SK-N-SH treated with all-trans-retinoic acid at 6 μM for 48 hours (cell line): Measurements from ENCODE around the gene APOC4.

Experiments
- ATAC-seq: fragments of 200-7000 bp; cut with Tn5 transposase; 3 replicates; pipeline ENCODE4 v1.9.1; 2020; ENCODE audit warnings: mild to moderate bottlenecking, moderate library complexity
- ARNTL ChIP-seq: fragments of 450-650 bp; formaldehyde crosslinking; IDR thresholded peaks from 2 replicates; pipeline ENCODE4 v1.5.0; 2020; ENCODE audit warnings: low read depth, mild to moderate bottlenecking, moderate library complexity, borderline replicate concordance
- BACH2 ChIP-seq: fragments of 250-450 bp; sonication (Bioruptor Pico); IDR thresholded peaks from 2 replicates; pipeline ENCODE4 v1.9.0; 2021; ENCODE audit warnings: mild to moderate bottlenecking, borderline replicate concordance
- CSDC2 ChIP-seq: fragments of 250-450 bp; sonication (Bioruptor Pico); IDR thresholded peaks from 2 replicates; pipeline ENCODE4 v1.5.0; 2020; ENCODE audit warnings: mild to moderate bottlenecking, moderate library complexity
- ISL1 ChIP-seq: fragments of 250-450 bp; sonication (Bioruptor Pico); IDR thresholded peaks from 2 replicates; pipeline ENCODE4 v2.1.2; 2022; ENCODE audit warnings: mild to moderate bottlenecking, moderate library complexity
- OSR1 ChIP-seq: fragments of 250-450 bp; sonication (Bioruptor Pico); IDR thresholded peaks from 2 replicates; pipeline ENCODE4 v1.8.0; 2022; ENCODE audit warnings: moderate library complexity, mild to moderate bottlenecking, inconsistent platforms
- PATZ1 ChIP-seq: fragments of 250-450 bp; sonication (Bioruptor Pico); IDR thresholded peaks from 2 replicates; pipeline ENCODE4 v1.8.0; 2020; ENCODE audit warnings: mild to moderate bottlenecking, moderate library complexity, borderline replicate concordance
- POU6F1 ChIP-seq: fragments of 250-450 bp; sonication (Bioruptor Pico); IDR thresholded peaks from 2 replicates; pipeline ENCODE4 v1.8.0; 2021; ENCODE audit warnings: low read depth, mild to moderate bottlenecking, moderate library complexity, borderline replicate concordance
- PPARA ChIP-seq: fragments of 250-450 bp; sonication (Bioruptor Pico); IDR thresholded peaks from 2 replicates; pipeline ENCODE4 v1.5.0; 2020; ENCODE audit warnings: mild to moderate bottlenecking, borderline replicate concordance
- RARB ChIP-seq: fragments of 250-450 bp; sonication (Bioruptor Pico); IDR thresholded peaks from 2 replicates; pipeline ENCODE4 v1.8.0; 2021; ENCODE audit warnings: mild to moderate bottlenecking, moderate library complexity
- SNAI2 ChIP-seq: fragments of 250-450 bp; sonication (Bioruptor Pico); IDR thresholded peaks from 2 replicates; pipeline ENCODE4 v1.5.0; 2020; ENCODE audit warnings: mild to moderate bottlenecking, moderate library complexity
- TCF4 ChIP-seq: fragments of 250-450 bp; sonication (Bioruptor Pico); IDR thresholded peaks from 2 replicates; pipeline ENCODE4 v1.8.0; 2021; ENCODE audit warnings: mild to moderate bottlenecking, moderate library complexity, borderline replicate concordance
- TOX ChIP-seq: fragments of 250-450 bp; sonication (Bioruptor Pico); IDR thresholded peaks from 2 replicates; pipeline ENCODE4 v1.8.0; 2021; ENCODE audit warnings: mild to moderate bottlenecking, moderate library complexity, borderline replicate concordance
- ZC3H10 ChIP-seq: fragments of 250-450 bp; sonication (Bioruptor Pico); IDR thresholded peaks from 2 replicates; pipeline ENCODE4 v1.5.1; 2021; ENCODE audit warnings: mild to moderate bottlenecking, moderate library complexity
- ZFP3 ChIP-seq: fragments of 250-450 bp; sonication (Bioruptor Pico); IDR thresholded peaks from 2 replicates; pipeline ENCODE4 v1.5.0; 2020; ENCODE audit warnings: mild to moderate bottlenecking, moderate library complexity
- ZFP30 ChIP-seq: fragments of 450-650 bp; formaldehyde crosslinking; IDR thresholded peaks from 2 replicates; pipeline ENCODE4 v1.5.0; 2022; ENCODE audit warnings: mild to moderate bottlenecking, moderate library complexity
- ZNF565 ChIP-seq: fragments of 450-650 bp; formaldehyde crosslinking; conservative IDR thresholded peaks from 2 replicates; pipeline ENCODE4 v1.5.0; 2020; ENCODE audit warnings: low read depth, mild to moderate bottlenecking, moderate library complexity
- ZNF70 ChIP-seq: fragments of 450-650 bp; formaldehyde crosslinking; IDR thresholded peaks from 2 replicates; pipeline ENCODE4 v1.5.0; 2020; ENCODE audit warnings: mild to moderate bottlenecking, moderate library complexity
- ZNF8 ChIP-seq: fragments of 450-650 bp; formaldehyde crosslinking; IDR thresholded peaks from 2 replicates; pipeline ENCODE4 v1.5.0; 2020; ENCODE audit warnings: mild to moderate bottlenecking, moderate library complexity
- TF ChIP-seq, protein P1 (sequence below): fragments of 250-450 bp; sonication (Bioruptor Pico); IDR thresholded peaks from 2 replicates; pipeline ENCODE4 v1.5.1; 2021; ENCODE audit warnings: mild to moderate bottlenecking, moderate library complexity
- TF ChIP-seq, protein P2 (sequence below): fragments of 250-450 bp; sonication (Bioruptor Pico); IDR thresholded peaks from 2 replicates; pipeline ENCODE4 v1.5.0; 2020; ENCODE audit warnings: mild to moderate bottlenecking, moderate library complexity
- TF ChIP-seq, protein P3 (sequence below): fragments of 250-450 bp; sonication (Bioruptor Pico); IDR thresholded peaks from 2 replicates; pipeline ENCODE4 v1.5.1; 2020; ENCODE audit warnings: low read depth, mild to moderate bottlenecking, moderate library complexity

APOC4 gene

GRCh38 chr19:44894946-44895345 is 47.1 kb upstream of the APOC4 start:
- no peak for TF ChIP-seq ZNF565 (CRISPR knock-in tag)
- TF ChIP-seq RARB = no peak
- TF ChIP-seq ZNF70 (CRISPR knock-in tag) = no peak
- TF ChIP-seq, protein P1, sequence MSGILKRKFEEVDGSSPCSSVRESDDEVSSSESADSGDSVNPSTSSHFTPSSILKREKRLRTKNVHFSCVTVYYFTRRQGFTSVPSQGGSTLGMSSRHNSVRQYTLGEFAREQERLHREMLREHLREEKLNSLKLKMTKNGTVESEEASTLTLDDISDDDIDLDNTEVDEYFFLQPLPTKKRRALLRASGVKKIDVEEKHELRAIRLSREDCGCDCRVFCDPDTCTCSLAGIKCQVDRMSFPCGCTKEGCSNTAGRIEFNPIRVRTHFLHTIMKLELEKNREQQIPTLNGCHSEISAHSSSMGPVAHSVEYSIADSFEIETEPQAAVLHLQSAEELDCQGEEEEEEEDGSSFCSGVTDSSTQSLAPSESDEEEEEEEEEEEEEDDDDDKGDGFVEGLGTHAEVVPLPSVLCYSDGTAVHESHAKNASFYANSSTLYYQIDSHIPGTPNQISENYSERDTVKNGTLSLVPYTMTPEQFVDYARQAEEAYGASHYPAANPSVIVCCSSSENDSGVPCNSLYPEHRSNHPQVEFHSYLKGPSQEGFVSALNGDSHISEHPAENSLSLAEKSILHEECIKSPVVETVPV (CRISPR knock-in tag) = no peak
- TF ChIP-seq, protein P2, sequence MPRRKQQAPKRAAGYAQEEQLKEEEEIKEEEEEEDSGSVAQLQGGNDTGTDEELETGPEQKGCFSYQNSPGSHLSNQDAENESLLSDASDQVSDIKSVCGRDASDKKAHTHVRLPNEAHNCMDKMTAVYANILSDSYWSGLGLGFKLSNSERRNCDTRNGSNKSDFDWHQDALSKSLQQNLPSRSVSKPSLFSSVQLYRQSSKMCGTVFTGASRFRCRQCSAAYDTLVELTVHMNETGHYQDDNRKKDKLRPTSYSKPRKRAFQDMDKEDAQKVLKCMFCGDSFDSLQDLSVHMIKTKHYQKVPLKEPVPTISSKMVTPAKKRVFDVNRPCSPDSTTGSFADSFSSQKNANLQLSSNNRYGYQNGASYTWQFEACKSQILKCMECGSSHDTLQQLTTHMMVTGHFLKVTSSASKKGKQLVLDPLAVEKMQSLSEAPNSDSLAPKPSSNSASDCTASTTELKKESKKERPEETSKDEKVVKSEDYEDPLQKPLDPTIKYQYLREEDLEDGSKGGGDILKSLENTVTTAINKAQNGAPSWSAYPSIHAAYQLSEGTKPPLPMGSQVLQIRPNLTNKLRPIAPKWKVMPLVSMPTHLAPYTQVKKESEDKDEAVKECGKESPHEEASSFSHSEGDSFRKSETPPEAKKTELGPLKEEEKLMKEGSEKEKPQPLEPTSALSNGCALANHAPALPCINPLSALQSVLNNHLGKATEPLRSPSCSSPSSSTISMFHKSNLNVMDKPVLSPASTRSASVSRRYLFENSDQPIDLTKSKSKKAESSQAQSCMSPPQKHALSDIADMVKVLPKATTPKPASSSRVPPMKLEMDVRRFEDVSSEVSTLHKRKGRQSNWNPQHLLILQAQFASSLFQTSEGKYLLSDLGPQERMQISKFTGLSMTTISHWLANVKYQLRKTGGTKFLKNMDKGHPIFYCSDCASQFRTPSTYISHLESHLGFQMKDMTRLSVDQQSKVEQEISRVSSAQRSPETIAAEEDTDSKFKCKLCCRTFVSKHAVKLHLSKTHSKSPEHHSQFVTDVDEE = no peak
- no peak for TF ChIP-seq PPARA
- TF ChIP-seq ZNF8 (CRISPR knock-in tag) = no peak
- no peak for TF ChIP-seq ZFP30 (CRISPR knock-in tag)
- TF ChIP-seq, protein P3, sequence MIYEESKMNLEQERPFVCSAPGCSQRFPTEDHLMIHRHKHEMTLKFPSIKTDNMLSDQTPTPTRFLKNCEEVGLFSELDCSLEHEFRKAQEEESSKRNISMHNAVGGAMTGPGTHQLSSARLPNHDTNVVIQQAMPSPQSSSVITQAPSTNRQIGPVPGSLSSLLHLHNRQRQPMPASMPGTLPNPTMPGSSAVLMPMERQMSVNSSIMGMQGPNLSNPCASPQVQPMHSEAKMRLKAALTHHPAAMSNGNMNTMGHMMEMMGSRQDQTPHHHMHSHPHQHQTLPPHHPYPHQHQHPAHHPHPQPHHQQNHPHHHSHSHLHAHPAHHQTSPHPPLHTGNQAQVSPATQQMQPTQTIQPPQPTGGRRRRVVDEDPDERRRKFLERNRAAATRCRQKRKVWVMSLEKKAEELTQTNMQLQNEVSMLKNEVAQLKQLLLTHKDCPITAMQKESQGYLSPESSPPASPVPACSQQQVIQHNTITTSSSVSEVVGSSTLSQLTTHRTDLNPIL (CRISPR knock-in tag) = no peak
- TF ChIP-seq, all 23 proteins: peak for 0
- ATAC-seq = no peak

DNA sequence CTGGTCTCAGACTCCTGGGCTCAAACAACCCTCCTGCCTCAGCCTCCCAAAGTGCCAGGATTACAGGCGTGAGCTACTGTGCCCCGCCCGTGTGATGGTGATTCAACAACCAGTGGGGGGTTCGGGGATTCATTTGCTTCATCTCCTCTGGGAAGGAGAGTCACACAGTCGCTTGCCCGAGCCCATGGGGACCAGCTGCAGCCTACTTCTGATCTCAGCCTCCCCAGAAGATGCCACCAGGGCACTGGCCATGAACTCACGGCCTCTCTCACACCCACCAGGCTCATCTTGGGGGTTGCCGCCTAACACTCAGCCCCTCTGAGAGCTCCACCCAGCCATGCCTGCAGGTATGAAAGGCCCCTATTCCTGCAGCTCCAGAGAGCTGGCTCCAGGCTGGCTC is 44.2 kb upstream of the APOC4 start:
- TF ChIP-seq ZFP3 = no peak
- TF ChIP-seq OSR1 (CRISPR knock-in tag) = no peak
- TF ChIP-seq SNAI2 = no peak
- TF ChIP-seq RARB = no peak
- no peak for TF ChIP-seq ZNF565 (CRISPR knock-in tag)
- no peak for TF ChIP-seq ZC3H10 (CRISPR knock-in tag)
- TF ChIP-seq, protein P3 (CRISPR knock-in tag) = no peak
- TF ChIP-seq POU6F1 (CRISPR knock-in tag) = no peak
- no peak for TF ChIP-seq ZNF8 (CRISPR knock-in tag)
- no peak for TF ChIP-seq ZNF70 (CRISPR knock-in tag)
- TF ChIP-seq BACH2 (CRISPR knock-in tag) = no peak
- TF ChIP-seq PPARA = no peak
- TF ChIP-seq ARNTL (CRISPR knock-in tag) = no peak
- no peak for TF ChIP-seq TCF4 (CRISPR knock-in tag)
- ATAC-seq = no peak

GRCh38 chr19:44900328-44901244 is 41.5 kb upstream of the APOC4 start:
- no peak for ATAC-seq
- TF ChIP-seq TOX = no peak
- no peak for TF ChIP-seq ZFP3
- TF ChIP-seq, protein P1 (CRISPR knock-in tag) = no peak
- TF ChIP-seq, protein P3 (CRISPR knock-in tag) = no peak
- no peak for TF ChIP-seq SNAI2
- no peak for TF ChIP-seq POU6F1 (CRISPR knock-in tag)
- no peak for TF ChIP-seq PATZ1 (CRISPR knock-in tag)
- TF ChIP-seq OSR1 (CRISPR knock-in tag) = no peak
- no peak for TF ChIP-seq ISL1 (CRISPR knock-in tag)
- TF ChIP-seq CSDC2 (CRISPR knock-in tag) = no peak
